ENCODE results near the gene FOXL1. TPM values are rescaled to one million over a fixed set of nuclear protein-coding genes. Genes with fewer than 3 reads are reported as not detected.

The FOXL1 gene
- total and polyA plus RNA-seq, 9 of the 15 experiments (the other 6 are each of a cell fraction or from before 2014, with no cell fraction given), result not detected

GRCh38 chr16:86572041-86572521, 6.3 kb upstream of the FOXL1 start:
- H3K4me1 ChIP-seq (replicated peaks in 1 of 2; ENCODE audit: control insufficient read depth in 2 of 2, insufficient read depth in 2 of 2, low read length in 2 of 2), result peaks cover 0 to 14% of the 10 kb centered on the region in 2 experiments; a peak in 3 of 5 replicates
- H2AFZ ChIP-seq (ENCODE audit: low read depth, low read length), result no peak overlapping the region
- in situ Hi-C loops (cut with MboI), result loop anchor here (25.0 kb wide), 1 partner anchor 1065 kb away; no protein-coding TSS in a partner anchor
- no peaks in the 10 kb centered on the region for H3K36me3 ChIP-seq (ENCODE audit: control insufficient read depth, insufficient read depth, low read length)
- no peaks in the 10 kb centered on the region for H3K9me3 ChIP-seq (replicated peaks; ENCODE audit: control insufficient read depth, insufficient read depth, low read depth, low read length)
- BruUV-seq (replicated peaks), result no TSS peak
- H3K79me2 ChIP-seq (ENCODE audit: control insufficient read depth, insufficient read depth, low read length), result no peaks in the 10 kb centered on the region
- H3K9me1 ChIP-seq (ENCODE audit: control insufficient read depth, insufficient read depth, low read length), result no peaks in the 10 kb centered on the region
- intact Hi-C loops (cut with micrococcal nuclease), result no loop called here
- no peak for ATAC-seq
- no peak for DNase-seq (ENCODE audit: extremely low read depth in 1 of 4, low spot score in 3 of 4)
- peaks cover 27 to 56% of the 10 kb centered on the region in 2 experiments for H3K27me3 ChIP-seq (ENCODE audit: control insufficient read depth in 2 of 2, insufficient read depth in 2 of 2, low read length in 2 of 2)
- no peak overlapping the region for H3K9ac ChIP-seq (ENCODE audit: insufficient read depth in 1 of 2, low read depth in 2 of 2, low read length in 2 of 2)
- 7% methylated on average over 12 of the region's 12 CpGs for WGBS (ENCODE audit: insufficient coverage, low coverage, missing lambda C conversion rate)
- ChIA-PET CTCF (ENCODE audit: low intra/inter-chr PET ratio) (no interaction called here), POLR2A (no interaction called here)
- FAIRE-seq, result no peak
- no peak overlapping the region for H3K27ac ChIP-seq (ENCODE audit: extremely low read depth, low read depth, low read length)
- no peak overlapping the region for H3K4me3 ChIP-seq
- H3K4me2 ChIP-seq (ENCODE audit: insufficient read depth, low read length), result no peak overlapping the region
- TF ChIP-seq ZNF589 (CRISPR knock-in tag; IDR thresholded peaks at IDR 0.05; ENCODE audit: low read depth), result no peak
- TF ChIP-seq RNF219 (CRISPR knock-in tag; IDR thresholded peaks at IDR 0.05), result no peak
- TF ChIP-seq HDGF (IDR thresholded peaks at IDR 0.05), result no peak
- TF ChIP-seq C11orf30 (IDR thresholded peaks at IDR 0.05; ENCODE audit: low read depth), result no peak
- TF ChIP-seq EZH2 (IDR thresholded peaks at IDR 0.05; ENCODE audit: borderline replicate concordance, low read depth, low read length), result no peak
- TF ChIP-seq ZNF76 (CRISPR knock-in tag; IDR thresholded peaks at IDR 0.05; ENCODE audit: borderline replicate concordance), result no peak
- no peak for TF ChIP-seq MED1 (CRISPR knock-in tag; IDR thresholded peaks at IDR 0.05; ENCODE audit: borderline replicate concordance)
- no peak for TF ChIP-seq ZNF232 (CRISPR knock-in tag; IDR thresholded peaks at IDR 0.05)
- no peak for TF ChIP-seq HSF4 (CRISPR knock-in tag; IDR thresholded peaks at IDR 0.05; ENCODE audit: borderline replicate concordance)
- H4K20me1 ChIP-seq (replicated peaks; ENCODE audit: control insufficient read depth, insufficient read depth, low read length), result peaks cover 4% of the 10 kb centered on the region

Measured in K562 (cell line).